ENCODE results near the gene C7orf57.

The C7orf57 gene

DNA sequence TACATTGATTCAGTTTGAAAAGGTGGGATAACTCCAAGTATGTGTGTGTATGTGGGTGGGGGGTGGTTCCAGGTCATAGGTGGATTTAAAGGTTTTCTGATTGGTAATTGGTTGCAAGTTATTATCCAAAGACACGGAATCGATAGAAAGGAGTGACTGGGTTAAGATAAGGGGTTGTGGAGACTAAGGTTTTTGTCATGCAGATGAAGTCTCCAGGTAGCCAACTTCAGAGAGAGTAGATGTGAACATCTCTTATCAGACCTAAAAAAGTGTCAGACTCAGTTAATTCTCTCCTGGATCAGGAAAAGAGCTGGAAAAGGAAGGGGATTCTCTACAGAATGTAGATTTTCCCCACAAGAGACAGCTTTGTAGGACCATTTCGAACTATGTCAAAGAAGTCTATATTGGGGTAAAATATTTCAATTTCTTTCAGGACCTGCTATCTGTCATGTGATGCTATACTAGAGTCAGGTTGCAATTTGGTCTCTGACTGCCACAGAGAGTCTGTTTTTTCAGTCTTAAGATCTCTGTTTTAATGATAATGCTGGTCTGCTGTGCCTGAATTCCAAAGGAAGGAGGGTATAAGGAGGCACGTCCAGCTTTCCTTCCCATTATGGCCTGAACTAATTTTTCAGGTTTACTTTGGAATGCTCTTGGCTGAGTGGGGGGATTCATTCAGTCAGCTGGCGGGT is 3.6 kb downstream of the C7orf57 start:
- no peaks in the 10 kb centered on the region for H3K36me3 ChIP-seq (ENCODE audit: insufficient read depth, low read length)
- peaks cover 10% of the 10 kb centered on the region for H3K4me1 ChIP-seq (ENCODE audit: insufficient read depth, low read length)
- H3K4me3 ChIP-seq (ENCODE audit: low read depth in 1 of 2, low read length in 2 of 2), result no peak overlapping the region
- no peak overlapping the region for H3K9ac ChIP-seq (ENCODE audit: low read length)
- peaks cover 4 to 15% of the 10 kb centered on the region in 2 donors for H3K27me3 ChIP-seq (ENCODE audit: control insufficient read depth in 1 of 2, insufficient read depth in 2 of 2, low read length in 2 of 2)
- no peaks in the 10 kb centered on the region for H3K9me3 ChIP-seq (ENCODE audit: low read length)
- H3K27ac ChIP-seq (ENCODE audit: low read depth, low read length), result no peak overlapping the region

DNA sequence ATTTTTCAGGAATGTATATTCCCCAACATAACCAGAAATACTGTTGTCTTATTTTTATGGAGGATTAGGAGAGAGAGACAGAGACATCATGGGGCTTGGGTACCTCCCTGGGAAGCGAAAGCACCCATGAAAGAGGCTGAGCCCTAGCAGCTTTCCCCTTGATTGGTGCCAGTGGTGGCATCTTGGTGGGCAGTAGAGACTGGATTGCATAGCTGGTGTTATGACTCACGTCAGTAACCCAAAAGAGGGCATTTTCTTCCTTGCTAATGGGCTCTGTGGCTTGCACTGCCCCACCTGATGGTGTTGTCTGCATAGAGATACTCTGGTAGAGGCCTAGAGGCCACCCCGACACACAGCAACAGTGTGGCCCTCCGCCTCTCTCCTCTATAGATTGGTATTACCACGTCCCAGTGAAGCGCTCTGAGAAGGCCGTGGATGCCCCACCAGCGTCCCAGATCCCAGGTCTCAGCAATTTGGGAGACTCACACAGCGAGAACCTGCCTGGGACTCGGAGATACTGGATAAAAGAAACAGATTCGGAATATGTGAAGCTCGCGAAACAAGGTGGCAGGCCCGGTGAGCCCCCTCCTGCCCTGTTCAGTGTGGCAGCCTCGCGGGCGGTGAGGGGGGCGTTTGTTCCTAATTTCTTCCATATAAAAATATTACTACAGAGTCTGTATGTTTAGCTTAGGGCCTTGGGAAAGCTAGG is 5.8 kb downstream of the C7orf57 start:
- Histone ChIP-seq H3K36me3 (ENCODE audit: insufficient read depth, low read length) (no peaks in the 10 kb centered on the region), H3K9me3 (ENCODE audit: low read length) (no peaks in the 10 kb centered on the region), H3K27ac (ENCODE audit: low read depth, low read length) (no peak overlapping the region)

DNA sequence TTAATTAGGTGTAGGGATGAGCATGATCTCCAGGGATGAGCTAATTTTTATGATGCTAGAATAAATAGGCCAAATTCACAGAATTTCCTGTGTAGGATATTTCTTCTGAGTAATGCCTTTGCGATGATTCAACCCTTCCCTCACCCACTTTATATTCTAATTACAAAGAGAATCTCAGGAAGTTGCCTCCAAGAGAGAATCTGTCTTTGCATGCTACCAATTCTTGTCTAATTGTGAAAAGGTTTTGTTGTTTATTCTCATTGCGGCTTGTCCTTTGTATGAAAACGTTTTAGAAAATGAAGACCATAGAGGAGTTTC is 6.3 kb downstream of the C7orf57 start:
- Histone ChIP-seq H3K36me3 (ENCODE audit: insufficient read depth, low read length) (no peaks in the 10 kb centered on the region), H3K4me3 (ENCODE audit: low read depth in 1 of 2, low read length in 2 of 2) (no peak overlapping the region), H3K4me1 (ENCODE audit: insufficient read depth, low read length) (no peaks in the 10 kb centered on the region), H3K9ac (ENCODE audit: low read length) (no peak overlapping the region), H3K27me3 (ENCODE audit: control insufficient read depth in 1 of 2, insufficient read depth in 2 of 2, low read length in 2 of 2) (peaks cover 0 to 6% of the 10 kb centered on the region in 2 donors), H3K9me3 (ENCODE audit: low read length) (no peaks in the 10 kb centered on the region), H3K27ac (ENCODE audit: low read depth, low read length) (no peak overlapping the region)

More for the DNA sequence above, 5.8 kb downstream of the C7orf57 start:
- H3K4me1 ChIP-seq (ENCODE audit: insufficient read depth, low read length), result peaks cover 4% of the 10 kb centered on the region
- H3K9ac ChIP-seq (ENCODE audit: low read length), result no peak overlapping the region
- no peak overlapping the region for H3K4me3 ChIP-seq (ENCODE audit: low read depth in 1 of 2, low read length in 2 of 2)
- peaks cover 0 to 11% of the 10 kb centered on the region in 2 donors for H3K27me3 ChIP-seq (ENCODE audit: control insufficient read depth in 1 of 2, insufficient read depth in 2 of 2, low read length in 2 of 2)

DNA sequence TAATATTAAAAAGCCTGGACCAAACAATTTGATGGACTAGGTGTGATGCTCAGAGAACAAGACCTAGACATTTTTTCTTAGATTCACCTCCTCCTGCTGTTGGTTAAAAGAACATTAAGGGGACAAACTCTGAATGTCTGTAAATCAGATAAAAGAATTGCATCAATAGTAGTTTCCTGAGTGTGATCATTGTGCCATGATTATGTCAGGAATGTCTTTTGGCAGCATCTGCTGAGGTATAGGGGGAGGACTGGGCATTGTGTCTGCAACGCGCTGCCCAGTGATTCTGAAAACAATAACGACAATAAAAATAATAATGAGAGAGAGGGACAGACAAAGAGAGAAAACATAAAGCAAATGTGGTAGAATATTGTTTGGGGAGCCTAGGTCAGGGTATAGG is 6.9 kb downstream of the C7orf57 start:
- no peak overlapping the region for H3K27ac ChIP-seq (ENCODE audit: low read depth, low read length)
- no peaks in the 10 kb centered on the region for H3K9me3 ChIP-seq (ENCODE audit: low read length)
- no peaks in the 10 kb centered on the region for H3K36me3 ChIP-seq (ENCODE audit: insufficient read depth, low read length)
- H3K9ac ChIP-seq (ENCODE audit: low read length), result no peak overlapping the region
- H3K4me1 ChIP-seq (ENCODE audit: insufficient read depth, low read length), result no peaks in the 10 kb centered on the region
- no peak overlapping the region for H3K4me3 ChIP-seq (ENCODE audit: low read depth in 1 of 2, low read length in 2 of 2)
- no peaks in the 10 kb centered on the region for H3K27me3 ChIP-seq (ENCODE audit: control insufficient read depth in 1 of 2, insufficient read depth in 2 of 2, low read length in 2 of 2)

DNA sequence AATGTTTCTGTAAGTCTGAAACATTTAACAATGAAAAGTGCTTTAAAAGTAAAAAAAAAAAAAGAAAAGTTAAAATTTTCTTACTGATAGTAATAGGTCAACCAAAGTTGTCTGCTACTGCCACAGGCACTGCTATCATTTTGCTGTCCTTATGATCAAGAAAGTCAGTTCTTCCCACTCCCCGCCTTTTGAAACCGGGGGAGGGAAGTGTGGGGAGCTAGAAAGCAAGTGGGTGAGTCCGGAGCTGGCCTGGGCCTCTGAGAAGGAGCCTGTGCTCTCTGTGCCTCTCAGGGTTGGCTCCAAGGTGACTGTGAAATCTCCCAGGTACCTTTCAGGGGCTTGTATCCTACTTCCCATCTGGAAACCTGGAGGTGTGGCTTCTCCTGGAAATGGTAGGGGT is 7.3 kb downstream of the C7orf57 start:
- Histone ChIP-seq H3K27me3 (ENCODE audit: control insufficient read depth in 1 of 2, insufficient read depth in 2 of 2, low read length in 2 of 2) (no peaks in the 10 kb centered on the region), H3K4me1 (ENCODE audit: insufficient read depth, low read length) (no peaks in the 10 kb centered on the region), H3K27ac (ENCODE audit: low read depth, low read length) (no peak overlapping the region), H3K9ac (ENCODE audit: low read length) (no peak overlapping the region), H3K9me3 (ENCODE audit: low read length) (no peaks in the 10 kb centered on the region), H3K36me3 (ENCODE audit: insufficient read depth, low read length) (no peaks in the 10 kb centered on the region), H3K4me3 (ENCODE audit: low read depth in 1 of 2, low read length in 2 of 2) (no peak overlapping the region)

DNA sequence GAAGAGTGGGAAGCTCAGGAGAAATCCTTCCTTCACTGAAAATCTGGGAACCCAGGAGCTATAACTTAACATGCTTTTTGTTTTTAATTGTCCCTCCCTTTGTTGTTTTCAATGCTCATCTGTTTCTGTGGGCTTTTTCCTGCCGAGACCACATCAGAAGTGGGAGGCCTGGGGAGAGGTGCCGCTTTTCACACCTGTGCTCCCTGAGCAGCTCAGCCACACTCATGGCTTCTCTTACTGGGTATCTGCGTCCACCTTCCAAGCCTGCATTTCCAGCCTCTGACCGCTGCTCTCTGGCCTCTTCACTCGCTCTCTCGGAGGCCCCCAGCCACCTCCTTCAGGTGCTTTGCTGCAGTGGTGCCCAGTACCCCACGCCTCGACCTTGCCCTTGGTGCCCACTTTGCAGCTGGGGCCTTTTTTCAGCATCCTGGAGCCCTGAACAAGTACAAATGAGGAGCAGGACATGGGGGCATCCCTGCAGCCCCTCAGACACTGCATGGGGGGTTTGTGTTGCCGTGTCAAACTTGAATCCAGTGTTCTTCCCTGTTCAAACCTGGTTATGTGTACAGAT is 9.9 kb downstream of the C7orf57 start:
- Histone ChIP-seq H3K36me3 (ENCODE audit: insufficient read depth, low read length) (no peaks in the 10 kb centered on the region), H3K27me3 (ENCODE audit: control insufficient read depth in 1 of 2, insufficient read depth in 2 of 2, low read length in 2 of 2) (no peaks in the 10 kb centered on the region), H3K4me1 (ENCODE audit: insufficient read depth, low read length) (no peaks in the 10 kb centered on the region), H3K9me3 (ENCODE audit: low read length) (no peaks in the 10 kb centered on the region), H3K4me3 (ENCODE audit: low read depth in 1 of 2, low read length in 2 of 2) (no peak overlapping the region), H3K27ac (ENCODE audit: low read depth, low read length) (no peak overlapping the region), H3K9ac (ENCODE audit: low read length) (no peak overlapping the region)

DNA sequence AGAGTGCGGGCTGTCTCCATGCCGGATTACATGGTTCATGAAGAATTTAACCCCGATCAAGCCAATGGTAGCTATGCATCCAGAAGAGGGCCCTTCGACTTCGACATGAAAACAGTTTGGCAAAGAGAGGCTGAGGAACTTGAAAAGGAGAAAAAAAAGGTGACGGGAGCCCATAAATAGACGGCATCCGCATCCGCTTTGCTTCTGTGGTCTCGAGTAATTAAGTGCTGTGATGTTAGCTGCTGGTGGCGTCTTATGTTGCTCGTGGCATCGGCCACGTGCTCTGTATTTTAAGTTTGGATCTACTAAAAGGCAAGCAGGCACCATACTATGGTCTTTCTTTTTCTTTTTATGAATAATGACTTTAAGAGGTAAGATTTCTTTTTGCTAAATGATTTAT is 11.1 kb downstream of the C7orf57 start:
- Histone ChIP-seq H3K27me3 (ENCODE audit: control insufficient read depth in 1 of 2, insufficient read depth in 2 of 2, low read length in 2 of 2) (no peaks in the 10 kb centered on the region), H3K27ac (ENCODE audit: low read depth, low read length) (no peak overlapping the region), H3K4me1 (ENCODE audit: insufficient read depth, low read length) (no peaks in the 10 kb centered on the region), H3K36me3 (ENCODE audit: insufficient read depth, low read length) (no peaks in the 10 kb centered on the region), H3K9ac (ENCODE audit: low read length) (no peak overlapping the region), H3K9me3 (ENCODE audit: low read length) (no peaks in the 10 kb centered on the region), H3K4me3 (ENCODE audit: low read depth in 1 of 2, low read length in 2 of 2) (no peak overlapping the region)

DNA sequence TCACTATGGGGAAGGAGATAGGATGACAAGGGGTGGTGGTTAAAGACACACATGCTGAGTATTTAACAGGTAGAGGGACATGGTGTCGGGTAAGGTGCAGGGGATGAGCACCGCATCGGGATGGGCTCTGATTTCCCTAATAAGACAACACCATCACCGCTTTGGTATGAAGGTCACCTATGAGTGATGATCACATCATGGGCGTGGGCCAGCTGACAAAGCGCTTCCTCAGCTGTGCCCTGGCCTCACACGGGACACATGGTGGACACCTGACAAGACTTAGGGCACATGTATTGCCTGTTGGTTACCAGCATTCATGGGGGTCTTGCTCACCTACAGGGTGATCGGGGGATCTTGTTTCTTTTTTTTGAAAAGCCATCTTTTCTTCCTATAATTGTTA is 12.8 kb downstream of the C7orf57 start:
- Histone ChIP-seq H3K4me1 (ENCODE audit: insufficient read depth, low read length) (no peaks in the 10 kb centered on the region), H3K36me3 (ENCODE audit: insufficient read depth, low read length) (no peaks in the 10 kb centered on the region), H3K4me3 (ENCODE audit: low read depth in 1 of 2, low read length in 2 of 2) (no peak overlapping the region), H3K9me3 (ENCODE audit: low read length) (no peaks in the 10 kb centered on the region), H3K27ac (ENCODE audit: low read depth, low read length) (no peak overlapping the region), H3K9ac (ENCODE audit: low read length) (no peak overlapping the region), H3K27me3 (ENCODE audit: control insufficient read depth in 1 of 2, insufficient read depth in 2 of 2, low read length in 2 of 2) (no peaks in the 10 kb centered on the region)

DNA sequence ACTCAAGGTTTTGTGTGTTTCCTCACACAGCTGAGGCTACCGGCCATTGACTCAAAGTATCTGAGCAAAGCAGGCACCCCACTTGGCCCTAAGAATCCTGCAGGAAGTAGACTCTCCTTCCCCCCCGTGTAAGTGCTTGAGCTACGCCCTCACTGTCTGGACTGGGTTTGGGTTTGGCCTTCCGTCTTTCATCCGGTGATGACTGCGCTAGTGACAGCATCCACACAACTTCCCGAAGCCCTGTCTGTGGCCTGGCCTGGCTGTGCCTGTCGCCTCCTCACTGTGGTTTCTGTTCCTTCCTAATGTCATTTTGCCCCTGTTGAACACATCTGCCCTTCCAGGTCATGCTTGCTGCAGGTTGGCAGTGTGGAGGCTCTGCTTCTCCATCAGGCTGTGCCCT is 14.5 kb downstream of the C7orf57 start:
- Histone ChIP-seq H3K9ac (ENCODE audit: low read length) (no peak overlapping the region), H3K36me3 (ENCODE audit: insufficient read depth, low read length) (no peaks in the 10 kb centered on the region), H3K4me1 (ENCODE audit: insufficient read depth, low read length) (no peaks in the 10 kb centered on the region), H3K4me3 (ENCODE audit: low read depth in 1 of 2, low read length in 2 of 2) (no peak overlapping the region), H3K27me3 (ENCODE audit: control insufficient read depth in 1 of 2, insufficient read depth in 2 of 2, low read length in 2 of 2) (no peaks in the 10 kb centered on the region), H3K9me3 (ENCODE audit: low read length) (no peaks in the 10 kb centered on the region), H3K27ac (ENCODE audit: low read depth, low read length) (no peak overlapping the region)

DNA sequence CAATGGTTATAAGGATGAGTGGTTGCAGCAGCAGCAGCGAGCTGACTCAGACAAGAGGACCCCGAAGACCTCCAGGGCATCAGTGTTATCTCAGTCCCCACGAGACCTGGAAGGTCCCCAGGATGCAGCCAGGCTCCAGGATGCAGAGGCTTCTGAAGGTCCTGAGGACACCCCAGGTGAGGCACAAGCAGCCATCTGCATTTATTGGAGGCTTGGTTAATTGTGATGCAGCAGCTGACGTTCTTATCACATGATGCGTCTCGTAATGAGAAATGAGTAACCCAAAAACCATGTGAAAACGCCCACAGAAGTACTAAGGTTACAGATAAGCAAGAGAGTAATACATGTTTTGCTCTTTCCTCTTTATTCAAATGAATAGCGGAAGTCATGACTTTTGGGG is 17.4 kb downstream of the C7orf57 start:
- H3K9me3 ChIP-seq (ENCODE audit: low read length), result no peaks in the 10 kb centered on the region

DNA sequence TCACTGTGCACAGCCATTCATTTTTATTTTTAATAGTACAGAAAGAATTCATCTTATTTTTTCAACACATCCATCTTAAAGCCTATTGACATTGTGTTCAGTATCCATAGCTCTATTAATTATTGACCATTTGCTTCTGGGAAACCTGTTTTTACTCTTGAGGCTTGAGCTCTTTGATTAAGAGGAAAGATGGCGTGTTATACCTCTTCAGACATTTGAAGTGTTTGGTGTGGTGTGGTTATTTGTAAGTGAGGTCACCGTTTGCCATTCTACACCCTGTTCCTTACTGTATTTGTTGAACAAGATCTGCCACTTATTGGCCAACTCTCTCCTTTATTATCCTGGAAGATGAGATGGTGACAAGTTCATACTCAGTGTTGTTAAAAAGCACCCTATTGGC is 18.4 kb downstream of the C7orf57 start:
- no peak overlapping the region for H3K9ac ChIP-seq (ENCODE audit: low read length)
- no peak overlapping the region for H3K27ac ChIP-seq (ENCODE audit: low read depth, low read length)
- no peaks in the 10 kb centered on the region for H3K27me3 ChIP-seq (ENCODE audit: control insufficient read depth in 1 of 2, insufficient read depth in 2 of 2, low read length in 2 of 2)
- H3K36me3 ChIP-seq (ENCODE audit: insufficient read depth, low read length), result no peaks in the 10 kb centered on the region
- H3K4me3 ChIP-seq (ENCODE audit: low read depth in 1 of 2, low read length in 2 of 2), result no peak overlapping the region
- no peaks in the 10 kb centered on the region for H3K4me1 ChIP-seq (ENCODE audit: insufficient read depth, low read length)
- no peaks in the 10 kb centered on the region for H3K9me3 ChIP-seq (ENCODE audit: low read length)

More for the DNA sequence above, 17.4 kb downstream of the C7orf57 start:
- H3K9ac ChIP-seq (ENCODE audit: low read length), result no peak overlapping the region
- no peaks in the 10 kb centered on the region for H3K27me3 ChIP-seq (ENCODE audit: control insufficient read depth in 1 of 2, insufficient read depth in 2 of 2, low read length in 2 of 2)
- no peak overlapping the region for H3K4me3 ChIP-seq (ENCODE audit: low read depth in 1 of 2, low read length in 2 of 2)
- H3K4me1 ChIP-seq (ENCODE audit: insufficient read depth, low read length), result no peaks in the 10 kb centered on the region
- H3K27ac ChIP-seq (ENCODE audit: low read depth, low read length), result no peak overlapping the region
- H3K36me3 ChIP-seq (ENCODE audit: insufficient read depth, low read length), result no peaks in the 10 kb centered on the region

DNA sequence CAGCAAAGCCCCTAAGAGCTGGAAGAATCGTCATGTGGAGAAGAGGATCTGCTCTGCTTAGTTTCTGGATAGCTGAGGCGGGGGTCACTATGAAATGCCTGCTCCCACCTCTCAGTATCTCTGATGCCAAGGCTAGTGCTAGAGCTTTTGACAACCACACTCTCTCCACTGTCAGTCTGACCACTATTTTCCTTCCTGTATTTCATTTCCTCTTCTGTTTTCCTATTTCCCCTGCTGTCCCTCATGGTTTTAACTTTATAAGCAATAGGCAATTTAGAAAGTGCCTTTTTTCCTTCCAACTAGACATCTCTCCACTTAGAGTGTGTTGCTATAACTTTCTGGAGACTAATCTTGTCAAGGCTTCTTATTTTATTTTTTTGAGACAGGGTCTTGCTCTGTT is 23.6 kb downstream of the C7orf57 start:
- H3K36me3 ChIP-seq (ENCODE audit: insufficient read depth, low read length), result no peaks in the 10 kb centered on the region
- H3K9ac ChIP-seq (ENCODE audit: low read length), result no peak overlapping the region
- H3K27ac ChIP-seq (ENCODE audit: low read depth, low read length), result no peak overlapping the region
- no peaks in the 10 kb centered on the region for H3K9me3 ChIP-seq (ENCODE audit: low read length)
- no peaks in the 10 kb centered on the region for H3K4me1 ChIP-seq (ENCODE audit: insufficient read depth, low read length)
- H3K27me3 ChIP-seq (ENCODE audit: control insufficient read depth in 1 of 2, insufficient read depth in 2 of 2, low read length in 2 of 2), result no peaks in the 10 kb centered on the region
- no peak overlapping the region for H3K4me3 ChIP-seq (ENCODE audit: low read depth in 1 of 2, low read length in 2 of 2)
